ENCODE measurements around the gene WWOX.

- TF ChIP-seq CTCF (optimal IDR thresholded peaks at IDR 0.05 in 1 of 3, IDR thresholded peaks at IDR 0.05 in 1 of 3, conservative IDR thresholded peaks at IDR 0.05 in 1 of 3; ENCODE audit: extremely low read depth in 1 of 3, insufficient read depth in 2 of 3, low read length in 3 of 3) (no peak), EZH2 (IDR thresholded peaks at IDR 0.05; ENCODE audit: low read length) (no peak)
Measured at GRCh38 chr16:78177987-78178386, 78.5 kb downstream of the WWOX start.

Data from keratinocyte (primary cell).